Activated T-helper 1 cell treated with anti-CD3 and anti-CD28 coated beads, Interleukin-12 subunit alpha, Interleukin-12 subunit beta, Interleukin-2, Interleukin-4 antibody, amounts not matched to agents 30 ng/mL and 10 ng/mL and 1 ng/mL, durations not matched to agents 14 hours and 24 hours and 36 hours (primary cell): ENCODE measurements around the gene CC2D2B. TPM values are rescaled to one million over a fixed set of nuclear protein-coding genes. Genes with fewer than 3 reads are reported as not detected.
A peak's percentile ranks its signal among the peaks of the same experiment; 100 is the strongest.
"Not testable (repeated sequence)": the region's sequence is repeated elsewhere in the genome, so short reads cannot be mapped to it uniquely, and the experiment has no call there.

ENCODE experiments used
- DNase-seq: peaks from one replicate; pipeline ENCODE4 v3.0.0; 2021; ENCODE audit warnings: low spot score
- H3K27ac Mint-ChIP-seq: one replicate; pipeline ENCODE4 v1.8.0; 2021; ENCODE audit warnings: mild to moderate bottlenecking, mixed read lengths
- H3K27me3 Mint-ChIP-seq: one replicate; pipeline ENCODE4 v1.8.0; 2022; ENCODE audit warnings: mild to moderate bottlenecking, moderate library complexity, mixed read lengths; ENCODE audit not compliant: insufficient read depth
- H3K36me3 Mint-ChIP-seq: one replicate; pipeline ENCODE4 v1.8.0; 2021; ENCODE audit warnings: low read depth, mixed read lengths
- H3K4me1 Mint-ChIP-seq: one replicate; pipeline ENCODE4 v1.8.0; 2021; ENCODE audit warnings: low read depth, mixed read lengths
- H3K4me3 Mint-ChIP-seq: one replicate; pipeline ENCODE4 v1.8.0; 2021; ENCODE audit warnings: mild to moderate bottlenecking, moderate library complexity, mixed read lengths
- H3K9me3 Mint-ChIP-seq: one replicate; pipeline ENCODE4 v1.8.0; 2021; ENCODE audit warnings: mixed read lengths
- intact Hi-C: fragments of 100-400 bp; cut with micrococcal nuclease; formaldehyde crosslinking; loops from one replicate; pipeline ENCODE4 v1.15.1; 2024
- total RNA-seq: library from RNA; stranded (reverse); gene quantifications from 2 replicates; pipeline ENCODE4 v1.2.3, GENCODE V29; 2022

Gene CC2D2B
- total RNA-seq, 1 donor from 2014 or later: 0.60 TPM

DNA sequence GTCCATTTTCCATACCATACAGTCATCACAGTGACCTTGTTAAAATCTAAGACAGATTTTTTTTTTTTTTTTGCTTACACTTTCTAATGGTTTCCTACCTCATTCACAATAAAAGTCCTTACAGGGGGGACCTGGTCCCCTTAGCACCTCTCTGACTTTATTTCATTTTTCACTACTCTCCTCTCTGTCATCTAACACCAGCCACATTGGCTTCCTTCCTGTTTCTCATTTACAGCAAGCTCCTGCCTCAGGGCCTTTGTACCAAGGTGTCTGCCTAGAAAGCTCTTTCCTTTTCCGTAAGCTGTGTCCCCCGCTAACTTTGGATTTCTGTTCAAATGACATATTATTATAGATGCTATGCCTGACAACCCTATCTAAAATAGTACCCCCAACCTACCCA, 27.7 kb downstream of the CC2D2B start:
- no peak overlapping the region for H3K4me3 Mint-ChIP-seq
- peaks cover 10% of the 10 kb centered on the region for H3K4me1 Mint-ChIP-seq
- H3K36me3 Mint-ChIP-seq: no peaks in the 10 kb centered on the region
- H3K27me3 Mint-ChIP-seq: peaks cover 13% of the 10 kb centered on the region
- intact Hi-C loops: no loop called here
- peaks cover 5% of the 10 kb centered on the region for H3K9me3 Mint-ChIP-seq
- no peak overlapping the region for H3K27ac Mint-ChIP-seq
- no peak for DNase-seq

DNA sequence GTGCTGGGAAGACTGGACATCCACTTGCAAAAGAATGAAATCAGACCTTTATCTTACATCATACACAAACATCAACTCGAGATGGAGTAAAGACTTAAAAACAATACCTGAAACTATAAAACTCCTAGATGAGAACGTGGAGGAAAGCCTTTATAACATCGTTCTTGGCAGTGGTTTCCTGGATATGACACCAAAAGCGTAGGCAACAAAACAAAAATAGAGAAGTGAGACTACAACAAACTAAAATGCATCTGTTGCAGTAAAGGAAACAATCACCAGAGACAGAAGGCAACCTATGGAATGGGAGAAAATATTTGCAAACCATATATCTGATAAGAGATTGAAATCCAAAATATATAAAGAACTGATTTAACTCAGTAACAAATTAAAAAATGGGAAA, 33.3 kb downstream of the CC2D2B start:
- DNase-seq: no peak
- H3K27ac Mint-ChIP-seq: no peak overlapping the region
- no peak overlapping the region for H3K4me3 Mint-ChIP-seq
- peaks cover 3% of the 10 kb centered on the region for H3K27me3 Mint-ChIP-seq
- peaks cover 10% of the 10 kb centered on the region for H3K9me3 Mint-ChIP-seq
- no peaks in the 10 kb centered on the region for H3K36me3 Mint-ChIP-seq
- intact Hi-C loops: no loop called here
- no peaks in the 10 kb centered on the region for H3K4me1 Mint-ChIP-seq

- peak overlapping the region; percentile 12 for H3K4me3 Mint-ChIP-seq
- intact Hi-C loops: no loop called here
Observed at GRCh38 chr10:95963202-95963990, 55.6 kb downstream of the CC2D2B start.

DNA sequence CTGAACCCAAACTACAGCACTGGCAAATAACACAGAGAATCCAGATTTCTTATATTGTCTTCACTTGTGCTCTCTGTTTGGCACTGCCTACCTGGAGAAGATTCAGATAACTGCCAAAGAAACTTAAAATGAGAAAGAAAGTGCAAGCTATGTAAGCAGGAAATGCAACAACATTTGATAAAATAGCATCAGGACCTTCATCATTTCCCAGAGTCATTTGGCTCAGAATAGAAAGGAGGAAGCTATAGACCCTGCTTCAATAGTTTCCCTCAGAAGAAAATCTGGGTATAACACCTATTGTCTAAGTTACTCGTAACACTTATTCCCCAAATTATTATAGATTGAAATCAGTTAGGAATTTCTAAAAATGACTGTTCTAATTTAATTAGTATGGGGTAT, 56.2 kb downstream of the CC2D2B start:
- Mint-ChIP-seq H3K27me3 (no peaks in the 10 kb centered on the region), H3K9me3 (peaks cover 4% of the 10 kb centered on the region), H3K4me3 (no peak overlapping the region), H3K27ac (peak overlapping the region; percentile 24), H3K36me3 (no peaks in the 10 kb centered on the region), H3K4me1 (peaks cover 15% of the 10 kb centered on the region)
- no peak for DNase-seq
- intact Hi-C loops: no loop called here

More at GRCh38 chr10:95963202-95963990, 55.6 kb downstream of the CC2D2B start:
- no peak for DNase-seq
- no peaks in the 10 kb centered on the region for H3K27me3 Mint-ChIP-seq
- H3K4me1 Mint-ChIP-seq: peaks cover 15% of the 10 kb centered on the region
- H3K9me3 Mint-ChIP-seq: peaks cover 9% of the 10 kb centered on the region
- peak overlapping the region; percentile 24 for H3K27ac Mint-ChIP-seq
- peaks cover 1% of the 10 kb centered on the region for H3K36me3 Mint-ChIP-seq

DNA sequence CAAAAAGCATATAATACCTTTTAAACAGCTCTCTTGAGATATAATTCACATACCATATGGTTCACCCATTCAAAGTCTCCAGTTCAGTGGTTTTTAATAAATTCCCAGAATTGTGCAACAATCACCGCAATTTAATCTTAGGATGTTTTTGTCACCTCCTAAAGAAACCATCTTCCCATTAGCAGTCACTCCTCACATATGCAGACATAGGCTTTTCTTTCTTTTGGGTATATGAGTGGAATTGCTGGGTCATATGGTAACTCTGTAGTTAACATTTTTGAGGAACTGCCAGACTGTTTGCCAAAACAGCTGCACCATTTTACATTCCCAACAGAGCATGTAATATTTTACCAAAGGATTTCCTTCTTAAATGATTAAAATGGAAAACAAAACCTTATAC, 57.0 kb downstream of the CC2D2B start:
- H3K27me3 Mint-ChIP-seq: no peaks in the 10 kb centered on the region
- no peak for DNase-seq
- intact Hi-C loops: no loop called here
- no peaks in the 10 kb centered on the region for H3K36me3 Mint-ChIP-seq
- no peak overlapping the region for H3K27ac Mint-ChIP-seq
- H3K9me3 Mint-ChIP-seq: peaks cover 4% of the 10 kb centered on the region
- H3K4me1 Mint-ChIP-seq: peaks cover 15% of the 10 kb centered on the region
- H3K4me3 Mint-ChIP-seq: no peak overlapping the region

DNA sequence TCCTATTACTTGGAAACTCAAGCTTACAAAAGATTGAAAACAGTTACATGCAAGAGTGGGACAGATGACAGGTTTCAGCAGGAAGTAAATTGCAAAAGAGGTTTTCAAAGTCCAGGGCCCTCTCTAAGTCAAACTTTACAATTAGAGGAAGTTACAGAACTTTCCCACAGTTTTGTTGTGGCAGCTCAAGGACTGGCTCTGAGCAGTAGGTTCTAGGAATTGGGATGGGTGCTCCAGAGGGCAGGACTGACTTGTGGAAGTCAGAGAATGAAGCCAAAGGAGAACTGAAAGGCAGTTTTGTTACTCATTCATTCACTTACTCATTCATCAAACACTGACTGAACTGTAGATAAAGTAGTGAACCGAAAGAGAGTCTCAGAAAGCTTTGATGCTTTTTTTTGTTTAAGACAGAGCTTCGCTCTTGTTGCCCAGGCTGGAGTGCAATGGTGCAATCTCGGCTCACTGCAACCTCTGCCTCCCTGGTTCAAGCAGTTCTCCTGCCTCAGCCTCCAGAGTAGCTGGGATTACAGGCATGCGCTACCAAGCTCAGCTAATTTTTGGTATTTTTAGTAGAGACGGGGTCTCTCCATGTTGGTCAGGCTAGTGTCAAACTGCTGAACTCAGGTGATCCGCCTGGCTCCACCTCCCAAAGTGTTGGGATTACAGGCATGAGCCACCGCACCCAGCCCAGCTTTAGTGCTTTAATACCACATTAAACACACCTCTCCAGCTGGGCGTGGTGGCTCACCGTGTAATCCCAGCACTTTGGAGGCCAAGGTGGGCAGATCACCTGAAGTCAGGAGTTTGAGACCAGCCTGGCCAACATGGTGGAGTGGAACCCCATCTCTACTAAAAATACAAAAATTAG, 68.8 kb downstream of the CC2D2B start:
- H3K4me3 Mint-ChIP-seq: no peak overlapping the region
- H3K27me3 Mint-ChIP-seq: peaks cover 2% of the 10 kb centered on the region
- intact Hi-C loops: no loop called here
- H3K9me3 Mint-ChIP-seq: no peaks in the 10 kb centered on the region
- no peaks in the 10 kb centered on the region for H3K36me3 Mint-ChIP-seq
- H3K4me1 Mint-ChIP-seq: no peaks in the 10 kb centered on the region
- no peak overlapping the region for H3K27ac Mint-ChIP-seq
- no peak for DNase-seq

- H3K27me3 Mint-ChIP-seq: no peaks in the 10 kb centered on the region
- no peaks in the 10 kb centered on the region for H3K36me3 Mint-ChIP-seq
- H3K4me3 Mint-ChIP-seq: no peak overlapping the region
- H3K4me1 Mint-ChIP-seq: no peaks in the 10 kb centered on the region
- H3K9me3 Mint-ChIP-seq: no peaks in the 10 kb centered on the region
- H3K27ac Mint-ChIP-seq: no peak overlapping the region
- intact Hi-C loops: no loop called here
- no peak for DNase-seq
Observed at GRCh38 chr10:95982200-95982599, 74.4 kb downstream of the CC2D2B start.

GRCh38 chr10:95987685-95988426, 80.1 kb downstream of the CC2D2B start:
- DNase-seq: no peak
- H3K9me3 Mint-ChIP-seq: no peaks in the 10 kb centered on the region
- H3K27ac Mint-ChIP-seq: no peak overlapping the region
- intact Hi-C loops: no loop called here
- H3K27me3 Mint-ChIP-seq: peaks cover 20% of the 10 kb centered on the region
- H3K4me1 Mint-ChIP-seq: no peaks in the 10 kb centered on the region
- H3K36me3 Mint-ChIP-seq: no peaks in the 10 kb centered on the region
- H3K4me3 Mint-ChIP-seq: no peak overlapping the region

DNA sequence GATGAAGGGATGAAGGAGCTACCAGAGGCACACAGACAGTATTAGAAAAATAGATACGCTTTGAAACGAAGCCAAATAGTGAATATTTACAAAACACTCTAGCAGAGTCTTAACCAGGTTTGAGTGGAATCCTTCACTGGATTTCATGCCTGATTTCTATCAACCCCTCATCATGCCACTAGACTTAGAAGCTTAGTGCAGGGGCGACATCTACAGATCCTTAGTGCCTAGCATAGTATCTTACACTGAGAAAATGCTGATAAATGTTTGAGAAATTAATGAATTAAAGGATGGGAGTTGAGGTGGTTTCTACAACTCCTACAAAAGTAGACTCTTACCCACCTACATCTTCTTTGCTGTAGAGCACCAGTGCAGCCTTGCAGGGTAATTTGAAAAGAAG, 80.9 kb downstream of the CC2D2B start:
- no peak for DNase-seq
- no peaks in the 10 kb centered on the region for H3K4me1 Mint-ChIP-seq

GRCh38 chr10:95994376-95994775, 86.6 kb downstream of the CC2D2B start:
- H3K4me3 Mint-ChIP-seq, H3K9me3 Mint-ChIP-seq, H3K4me1 Mint-ChIP-seq, intact Hi-C loops, DNase-seq, H3K27ac Mint-ChIP-seq, H3K36me3 Mint-ChIP-seq: not testable (repeated sequence)
- peaks cover 17% of the 10 kb centered on the region for H3K27me3 Mint-ChIP-seq

More for the DNA sequence above, 80.9 kb downstream of the CC2D2B start:
- H3K27ac Mint-ChIP-seq: no peak overlapping the region
- intact Hi-C loops: no loop called here
- H3K36me3 Mint-ChIP-seq: no peaks in the 10 kb centered on the region
- H3K27me3 Mint-ChIP-seq: peaks cover 20% of the 10 kb centered on the region
- no peak overlapping the region for H3K4me3 Mint-ChIP-seq
- H3K9me3 Mint-ChIP-seq: no peaks in the 10 kb centered on the region

DNA sequence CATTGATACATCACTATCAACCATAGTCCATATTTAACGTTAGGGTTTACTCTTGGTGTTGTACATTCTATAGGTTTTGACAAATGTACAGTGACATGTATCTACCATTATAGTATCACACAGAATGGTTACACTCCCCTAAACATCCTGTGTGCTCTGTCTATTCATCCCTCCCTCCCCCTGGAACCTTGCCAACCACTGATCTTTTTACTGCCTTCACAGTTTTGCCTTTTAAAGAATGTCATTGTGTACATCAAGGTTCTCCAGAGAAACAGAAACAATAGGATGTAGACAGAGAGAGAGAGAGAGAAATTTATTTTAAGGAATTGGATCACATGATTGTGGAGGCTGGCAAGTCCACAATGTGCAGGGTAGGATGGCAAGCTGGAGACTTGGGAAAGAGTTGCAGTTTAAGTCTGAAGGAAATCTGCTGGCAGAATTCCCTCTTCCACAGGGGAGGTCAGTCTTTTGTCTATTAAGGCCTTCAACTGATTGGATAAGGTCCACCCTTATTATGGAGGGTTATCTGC, 90.5 kb downstream of the CC2D2B start:
- Mint-ChIP-seq H3K27me3 (peaks cover 8% of the 10 kb centered on the region), H3K4me1 (no peaks in the 10 kb centered on the region), H3K36me3 (no peaks in the 10 kb centered on the region), H3K27ac (no peak overlapping the region), H3K4me3 (no peak overlapping the region), H3K9me3 (no peaks in the 10 kb centered on the region)
- intact Hi-C loops: no loop called here
- no peak for DNase-seq

DNA sequence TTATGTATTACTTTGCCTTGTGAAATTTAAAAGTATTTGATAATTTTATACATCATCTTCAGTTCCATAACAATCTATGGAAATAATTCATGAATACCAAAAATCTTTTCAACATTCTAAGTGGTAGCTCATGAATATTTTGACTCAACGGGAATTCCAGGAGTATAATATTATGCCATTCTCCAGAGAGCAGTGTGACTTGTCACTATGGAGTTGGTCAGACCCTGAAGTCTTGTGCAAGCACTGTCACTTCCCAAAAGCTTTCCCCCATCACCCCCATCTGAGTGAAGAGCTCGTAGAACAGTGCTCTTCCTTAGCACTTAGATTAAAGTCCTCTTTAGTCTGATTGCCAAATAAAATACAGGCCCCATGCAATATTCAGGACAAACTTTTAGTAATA, 106.2 kb downstream of the CC2D2B start:
- Mint-ChIP-seq H3K27ac (no peak overlapping the region), H3K9me3 (no peaks in the 10 kb centered on the region), H3K36me3 (no peaks in the 10 kb centered on the region), H3K27me3 (peaks cover 18% of the 10 kb centered on the region), H3K4me1 (peaks cover 6% of the 10 kb centered on the region), H3K4me3 (no peak overlapping the region)
- DNase-seq: no peak
- intact Hi-C loops: no loop called here
